Erythroblast (primary cell): ENCODE results near the gene SAMD5.

Source experiments
- DNase-seq, 2 experiments: peaks; one replicate each; lab custom pipeline; 2025; lab: John Stamatoyannopoulos, UW
- GATA1 ChIP-seq: IDR thresholded peaks from 2 replicates; pipeline ENCODE4 v1.6.1; 2011; ENCODE audit warnings: low read depth, mild to moderate bottlenecking, control low read depth, low read length, moderate library complexity
- POLR2A ChIP-seq: IDR thresholded peaks from 2 replicates; pipeline ENCODE4 v1.6.1; 2011; ENCODE audit warnings: mild to moderate bottlenecking, low read length

SAMD5 gene

DNA sequence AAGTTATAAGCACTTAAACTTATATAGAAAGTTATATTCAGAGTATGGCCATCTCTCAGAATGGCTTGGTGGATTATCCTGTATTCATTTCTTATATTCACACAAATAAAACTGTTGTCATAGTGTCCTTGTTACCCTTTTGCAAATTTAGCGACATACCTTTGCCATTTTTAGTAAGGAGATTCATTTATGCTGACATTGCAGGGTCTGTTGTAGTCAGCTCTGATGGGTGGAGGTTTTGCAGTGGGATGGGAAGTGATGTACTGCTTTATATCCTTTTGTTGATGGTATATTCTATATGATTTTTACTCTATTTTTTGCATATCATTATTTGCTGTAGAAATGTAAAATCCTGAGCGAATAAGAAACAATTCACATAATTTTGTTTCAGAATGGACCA lies 35.9 kb downstream of the SAMD5 start:
- no peak for TF ChIP-seq GATA1
- TF ChIP-seq POLR2A, result no peak
- no peak for DNase-seq

DNA sequence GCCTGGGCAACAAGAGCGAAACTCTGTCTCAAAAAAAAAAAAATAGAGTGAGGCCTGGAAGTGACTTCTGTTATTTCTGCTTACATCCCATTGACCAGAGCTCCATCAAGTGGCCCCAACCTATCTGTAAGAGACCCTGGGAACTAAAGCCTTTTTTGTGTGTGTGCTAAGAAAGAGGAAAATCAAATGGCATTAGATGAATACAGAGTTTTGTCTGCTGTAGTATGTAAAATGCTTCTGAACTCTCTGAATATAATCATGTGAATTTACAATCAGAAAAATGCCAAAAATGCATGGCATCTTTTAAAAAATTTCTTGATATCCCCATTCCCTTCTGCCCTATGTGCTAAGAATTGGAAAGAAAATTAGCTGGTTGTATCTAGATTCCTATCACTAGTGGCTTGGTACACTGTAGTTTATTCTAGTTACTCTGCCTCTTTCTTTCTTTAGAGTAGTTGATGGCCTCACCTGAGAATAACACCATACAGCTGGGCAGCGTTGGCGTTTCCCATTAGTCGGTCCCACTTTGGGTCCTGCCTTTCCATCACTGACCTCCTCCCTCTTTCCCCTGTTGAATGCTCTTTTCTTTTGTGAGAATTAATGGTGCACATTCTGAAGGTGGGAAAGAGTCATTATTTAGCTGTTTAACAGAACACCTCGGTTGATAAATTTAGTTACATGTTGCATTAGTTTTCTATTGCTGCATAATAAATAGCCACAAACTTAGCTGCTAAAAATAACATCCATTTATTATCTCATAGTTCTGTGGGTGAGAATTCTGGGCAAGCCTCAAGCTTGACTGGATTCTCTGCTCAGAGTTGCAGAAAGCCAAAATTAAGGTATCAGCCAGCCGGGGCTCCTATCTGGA lies 38.2 kb downstream of the SAMD5 start:
- TF ChIP-seq GATA1 (no peak), POLR2A (no peak)
- DNase-seq, result no peak

DNA sequence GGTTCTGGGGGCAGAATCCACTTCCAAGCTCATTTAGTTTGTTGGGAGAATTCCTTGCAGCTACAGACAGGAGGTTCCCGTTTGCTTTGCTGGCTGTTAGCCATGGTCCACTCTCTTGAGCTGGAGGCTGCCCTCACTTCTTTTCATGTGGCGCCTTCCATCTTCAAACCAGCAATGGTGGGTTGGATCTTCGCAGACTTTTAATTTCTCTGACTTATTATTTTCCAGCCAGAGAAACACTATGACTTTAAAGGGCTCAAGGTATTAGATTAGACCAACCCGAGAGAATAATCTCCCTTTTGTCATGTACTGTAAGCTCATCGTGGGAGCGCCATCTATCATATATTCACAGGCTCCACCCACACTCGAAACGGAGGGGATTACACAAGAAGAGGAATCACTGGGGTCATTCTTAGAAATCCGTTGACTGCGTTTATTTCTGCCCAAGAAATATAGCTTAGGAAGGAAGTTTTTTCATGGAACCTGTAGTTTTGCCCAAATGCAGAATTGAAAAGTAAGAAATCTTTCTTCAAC lies 38.9 kb downstream of the SAMD5 start:
- DNase-seq, result no peak
- TF ChIP-seq GATA1 (no peak), POLR2A (no peak)

DNA sequence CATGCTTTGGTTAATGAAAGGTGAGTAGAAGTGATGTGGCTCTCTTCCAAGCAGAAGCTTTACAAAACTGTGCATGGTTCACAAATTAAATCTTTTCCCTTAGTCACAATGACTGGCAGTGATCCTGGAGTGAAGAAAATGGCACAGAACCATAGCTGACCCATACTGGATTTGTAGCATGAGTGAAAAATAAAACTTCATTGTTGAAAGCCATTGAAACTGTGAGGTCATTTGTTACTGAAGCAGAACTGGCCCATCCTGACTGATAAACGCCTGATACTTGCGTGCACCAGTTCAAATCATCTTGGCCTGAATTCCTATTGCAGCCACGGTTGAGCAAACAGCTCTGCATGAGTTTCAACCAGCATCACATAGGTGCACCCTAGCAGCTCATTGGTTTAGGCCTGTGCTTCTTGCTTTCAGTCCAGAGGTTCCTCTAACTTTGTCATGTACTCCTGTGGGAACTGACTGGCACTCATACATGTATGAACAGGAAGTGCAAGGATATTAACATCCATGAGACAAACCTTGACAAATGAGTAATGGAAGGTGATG lies 40.5 kb downstream of the SAMD5 start:
- TF ChIP-seq POLR2A (no peak), GATA1 (no peak)
- DNase-seq, result no peak

DNA sequence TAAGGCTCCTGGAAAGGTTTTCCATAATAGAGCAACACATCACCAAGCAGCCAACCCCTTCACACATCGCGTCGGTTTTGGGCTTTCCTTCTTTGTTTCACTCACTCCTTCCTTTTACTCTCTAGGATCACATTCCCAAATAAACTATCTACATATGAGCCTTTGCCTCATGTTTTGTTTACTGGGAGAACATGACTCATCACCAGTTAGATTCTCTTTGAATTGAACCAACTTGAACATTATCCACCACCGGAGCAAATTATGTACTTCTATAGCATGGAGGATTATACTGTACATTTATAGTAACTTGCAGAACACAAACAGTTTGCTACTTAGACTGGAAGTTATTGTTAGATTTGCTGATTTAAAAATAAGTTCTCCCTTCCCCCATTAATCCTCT lies 41.0 kb downstream of the SAMD5 start:
- no peak for DNase-seq
- no peak for TF ChIP-seq GATA1
- no peak for TF ChIP-seq POLR2A

DNA sequence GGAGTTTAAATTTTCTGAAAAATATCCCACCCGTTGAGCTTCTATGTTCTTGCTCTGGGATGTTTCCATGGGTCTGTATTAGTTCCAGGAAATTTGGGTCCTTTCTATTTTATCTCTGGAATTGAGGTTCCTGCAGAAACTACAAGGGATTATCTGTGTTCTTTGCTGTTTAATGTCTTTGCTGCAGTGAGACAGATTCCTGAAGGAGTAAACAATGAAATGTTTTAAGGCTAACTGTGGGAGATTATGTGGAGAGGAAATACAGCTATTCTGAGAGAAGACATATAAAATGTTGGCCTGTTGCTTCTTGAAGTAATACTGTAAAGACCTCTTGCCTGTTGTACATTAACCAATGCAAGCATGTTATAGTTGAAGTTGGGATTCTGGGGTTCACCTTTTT lies 43.5 kb downstream of the SAMD5 start:
- no peak for DNase-seq
- TF ChIP-seq GATA1, result no peak
- no peak for TF ChIP-seq POLR2A

DNA sequence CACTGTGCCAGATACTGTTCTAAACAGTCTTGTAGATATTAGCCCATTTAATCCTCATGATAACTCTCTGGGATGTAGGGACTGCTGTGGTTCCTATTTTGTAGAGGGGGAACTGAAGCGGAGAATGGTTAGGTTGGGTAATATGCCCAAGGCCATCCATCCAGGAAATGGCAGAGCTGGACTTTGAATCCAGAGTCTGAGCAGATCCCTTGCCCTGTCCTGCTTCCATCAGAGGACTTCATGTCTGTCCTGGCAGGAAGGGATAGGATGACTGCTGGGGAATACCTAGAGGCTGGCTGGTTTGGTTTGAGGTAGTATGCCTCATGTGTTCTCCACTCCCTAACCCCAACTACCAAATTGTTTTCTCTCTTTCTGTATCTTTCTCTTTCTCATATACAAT lies 44.6 kb downstream of the SAMD5 start:
- no peak for DNase-seq
- TF ChIP-seq GATA1 (no peak), POLR2A (no peak)

DNA sequence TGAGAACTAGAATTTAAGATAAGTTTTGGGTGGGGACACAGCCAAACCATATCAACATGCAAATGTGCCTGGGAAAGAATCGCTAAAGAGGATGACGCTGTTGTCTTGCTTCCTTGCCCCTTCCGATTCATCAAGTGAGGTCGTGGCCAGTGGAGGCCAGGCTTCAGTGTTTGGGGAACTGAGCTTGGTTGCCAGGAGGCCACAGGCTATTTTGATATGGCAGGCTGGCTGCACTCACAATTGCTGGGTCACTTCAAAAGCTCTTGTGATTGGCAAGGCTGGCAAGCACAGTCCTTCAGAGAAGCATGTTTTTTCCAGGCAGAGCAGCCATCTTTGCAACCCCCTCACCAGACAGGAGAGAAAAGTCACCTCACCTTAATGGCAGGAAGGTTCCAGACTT lies 45.8 kb downstream of the SAMD5 start:
- DNase-seq, result no peak
- no peak for TF ChIP-seq POLR2A
- no peak for TF ChIP-seq GATA1

DNA sequence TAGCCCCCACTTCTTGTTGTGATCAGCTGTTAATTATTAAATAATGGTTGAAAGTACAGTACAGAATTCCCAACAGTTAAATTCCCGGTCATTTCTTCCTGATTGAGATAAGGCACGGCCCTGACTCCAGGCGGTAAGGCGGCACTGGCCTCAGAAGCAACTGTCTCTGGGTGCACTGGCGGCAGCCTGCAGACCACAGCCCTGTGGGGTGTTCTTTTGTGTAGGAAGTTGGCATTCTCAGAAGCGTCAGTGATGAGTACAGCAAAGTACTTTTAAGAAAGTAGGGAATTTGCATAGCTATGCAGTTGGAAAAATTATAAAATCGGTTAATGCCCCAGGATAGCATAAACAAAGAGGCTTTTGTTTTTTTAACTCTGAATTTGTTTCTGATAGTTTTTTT lies 50.5 kb downstream of the SAMD5 start:
- DNase-seq, result no peak
- TF ChIP-seq POLR2A, result no peak
- TF ChIP-seq GATA1, result no peak

DNA sequence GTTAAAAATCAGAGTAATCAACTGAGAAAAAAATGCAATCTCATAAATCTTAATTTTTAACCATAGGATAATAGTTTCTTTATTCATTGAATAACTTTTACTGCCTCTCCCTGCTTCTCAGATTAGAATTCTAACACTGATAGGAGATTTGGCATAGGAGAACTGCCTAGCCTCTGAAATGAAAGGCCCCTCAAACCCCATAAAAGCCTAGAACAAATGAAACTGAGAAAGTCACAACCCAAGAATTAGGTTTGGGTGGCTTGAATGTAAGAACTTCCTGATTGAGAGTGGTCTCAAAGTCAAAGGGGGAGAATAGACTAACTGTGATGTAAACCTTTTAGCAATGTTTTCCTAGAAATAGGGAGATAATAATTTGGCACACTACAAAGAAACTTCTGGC lies 52.2 kb downstream of the SAMD5 start:
- no peak for DNase-seq
- TF ChIP-seq POLR2A (no peak), GATA1 (no peak)

DNA sequence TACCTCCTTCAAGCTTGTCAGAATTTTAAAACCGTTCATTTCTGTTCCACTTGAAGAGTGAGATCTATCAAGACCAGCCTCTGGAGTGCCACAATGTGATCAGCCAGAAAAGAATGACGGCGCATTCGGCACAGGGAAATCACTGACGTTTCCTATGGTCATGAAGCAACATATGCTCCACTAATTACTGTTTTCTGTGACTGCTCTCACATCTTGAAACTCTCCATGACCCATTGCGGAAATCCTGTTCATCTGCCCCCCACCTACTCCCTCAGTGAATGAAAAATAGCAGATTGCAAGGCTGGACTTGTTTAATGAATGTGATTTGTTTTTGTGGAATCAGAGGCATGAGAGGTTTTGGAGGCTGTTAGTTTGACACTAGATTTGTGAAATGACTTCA lies 53.2 kb downstream of the SAMD5 start:
- DNase-seq, result no peak
- TF ChIP-seq POLR2A (no peak), GATA1 (no peak)

DNA sequence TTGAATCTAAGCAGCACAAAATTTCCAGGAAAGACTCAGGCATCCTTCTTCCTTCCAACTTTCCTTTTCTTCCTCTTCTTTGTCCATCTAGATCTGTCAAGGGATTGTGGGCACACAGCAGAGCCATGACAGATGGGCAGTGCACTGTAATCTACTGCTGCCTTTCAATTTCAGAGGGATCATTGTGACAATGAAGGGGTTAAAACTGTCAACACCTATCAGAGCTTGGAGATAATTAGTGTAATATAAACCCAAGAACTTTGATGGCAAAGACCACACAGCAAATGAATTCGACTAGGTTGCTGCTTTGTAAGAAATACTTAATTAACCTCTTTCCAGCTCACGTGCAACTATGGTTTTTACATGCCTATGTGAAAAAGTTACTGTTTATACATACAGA lies 55.0 kb downstream of the SAMD5 start:
- no peak for DNase-seq
- TF ChIP-seq GATA1 (no peak), POLR2A (no peak)

DNA sequence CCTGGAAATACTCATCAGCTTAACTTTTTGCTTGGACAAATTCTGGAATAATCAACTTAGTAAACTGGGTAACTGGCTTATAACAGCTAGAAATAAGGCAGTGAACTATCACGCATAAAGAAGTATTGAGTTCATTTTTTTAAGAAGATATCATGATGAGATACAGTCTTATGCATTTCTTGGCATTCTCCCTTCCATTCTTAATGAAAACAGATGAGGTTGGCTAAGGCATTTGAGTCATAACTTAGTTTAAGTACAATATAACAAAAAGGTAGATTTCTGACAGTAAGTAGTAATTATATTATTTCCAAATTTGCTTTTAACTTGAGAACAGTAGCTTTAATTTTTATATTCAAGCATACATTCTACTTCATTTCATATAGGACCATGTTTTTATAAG lies 56.1 kb downstream of the SAMD5 start:
- no peak for TF ChIP-seq GATA1
- no peak for TF ChIP-seq POLR2A
- DNase-seq, result no peak

DNA sequence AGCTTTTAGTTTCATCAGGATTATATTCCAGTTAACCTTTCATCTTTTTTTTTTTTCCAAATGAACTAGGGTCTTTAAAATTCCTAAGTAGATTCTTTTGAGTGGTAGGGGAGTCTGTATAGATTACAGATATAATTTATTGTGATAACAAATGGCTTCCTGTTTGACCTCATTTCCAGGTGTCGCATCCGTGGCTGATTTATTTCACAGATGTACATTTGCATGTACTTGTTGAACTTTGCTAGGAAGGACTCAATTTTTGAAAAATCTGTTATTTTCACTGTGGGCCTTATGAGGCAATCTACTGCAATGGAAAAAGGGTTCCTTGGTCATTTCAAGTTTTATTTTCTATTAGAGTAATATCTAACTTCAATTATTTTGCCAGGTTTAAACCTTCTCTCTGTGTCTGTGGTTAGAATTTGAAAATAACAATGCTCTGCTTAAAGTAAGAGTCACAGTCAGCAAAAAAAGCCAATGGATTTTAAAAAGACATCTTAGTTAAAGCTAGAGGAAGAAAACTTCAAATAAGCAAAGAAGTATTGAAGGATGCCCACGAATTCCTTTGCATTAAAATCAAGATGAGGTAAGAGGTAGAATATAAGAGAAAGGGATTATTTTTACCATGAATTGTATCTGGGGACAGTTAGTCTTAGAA lies 57.9 kb downstream of the SAMD5 start:
- TF ChIP-seq GATA1 (no peak), POLR2A (no peak)
- DNase-seq, result no peak
